HepG2 (cell line): Measurements from ENCODE around the gene SEMA3G. TPM values are rescaled to one million over a fixed set of nuclear protein-coding genes. Genes with fewer than 3 reads are reported as not detected.

Experiments used
- ATAC-seq: fragments of 200-7000 bp; cut with Tn5 transposase; 3 replicates; pipeline ENCODE4 v1.9.1; 2020; ENCODE audit warnings: mild to moderate bottlenecking, moderate library complexity
- BruUV-seq: library from RNA; stranded (reverse); fragments of 400-500 nt; replicated peaks from 2 replicates; lab custom pipeline; 2021; lab: Mats Ljungman, UMichigan
- CTCF ChIA-PET: fragments of 300-600 bp; formaldehyde crosslinking; extraction: SDS; loops from one replicate; lab custom pipeline; 2021; ENCODE audit warnings: low total read pairs, inconsistent platforms, low intra/inter-chr PET ratio; lab: Yijun Ruan, JAX
- POLR2A ChIA-PET: fragments of 350-600 bp; sonication (Branson Sonifier 250); formaldehyde crosslinking; loops from one replicate; lab custom pipeline; 2020; ENCODE audit warnings: antibody characterized with exemption, inconsistent platforms; lab: Yijun Ruan, JAX
- DNase-seq: peaks from one replicate; pipeline ENCODE4 v3.0.0-alpha.2; 2015; ENCODE audit warnings: low spot score
- FAIRE-seq: peaks from 3 replicates; lab custom pipeline; 2011; peaks lifted over from hg19 to GRCh38; lab: Jason Lieb, UNC
- H2AFZ ChIP-seq: one replicate; pipeline ENCODE4 v1.6.1; 2011; ENCODE audit warnings: low read length, inconsistent platforms
- H3K27ac ChIP-seq: fragments of 300-600 bp; 3 replicates; pipeline ENCODE4 v1.8.0; 2011; ENCODE audit warnings: mixed run types, mild to moderate bottlenecking, mixed read lengths, low read length, inconsistent platforms; ENCODE audit not compliant: insufficient read depth; ENCODE audit errors: extremely low read length
- H3K27me3 ChIP-seq, 2 experiments: fragments of 200-600 bp in 1 of 2; 2 replicates in 1 of 2; 3 replicates in 1 of 2; pipeline versions ENCODE4 v1.6.0 to v1.8.0; 2011; ENCODE audit warnings: low read length in 2 of 2, mild to moderate bottlenecking in 2 of 2, moderate library complexity in 2 of 2, inconsistent platforms in 1 of 2; ENCODE audit not compliant: insufficient read depth in 2 of 2, control insufficient read depth in 1 of 2
- H3K36me3 ChIP-seq, 2 experiments: fragments of 200-600 bp in 1 of 2; replicated peaks in 1 of 2; 2 replicates in 1 of 2; 3 replicates in 1 of 2; pipeline versions ENCODE4 v1.5.1 to v1.8.0; 2011; ENCODE audit warnings: low read length in 2 of 2, inconsistent platforms in 1 of 2; ENCODE audit not compliant: insufficient read depth in 2 of 2, control insufficient read depth in 1 of 2
- H3K4me1 ChIP-seq: 2 replicates; pipeline ENCODE4 v1.5.1; 2012; ENCODE audit warnings: low read length, inconsistent platforms; ENCODE audit not compliant: insufficient read depth
- H3K4me2 ChIP-seq: 2 replicates; pipeline ENCODE4 v1.6.0; 2011; ENCODE audit warnings: low read depth, low read length, inconsistent platforms
- H3K4me3 ChIP-seq, 3 experiments: fragments of 200-600 bp in 1 of 3; sonication (generic), shearing (Covaris generic) in 1 of 3; replicated peaks in 1 of 3; 2 replicates each; pipeline ENCODE4 v1.5.1; 2011 to 2016; ENCODE audit warnings: low read length in 3 of 3, inconsistent platforms in 2 of 3, low read depth in 2 of 3, mild to moderate bottlenecking in 2 of 3, control low read depth in 1 of 3, mixed read lengths in 1 of 3; ENCODE audit not compliant: insufficient read depth in 1 of 3
- H3K79me2 ChIP-seq: one replicate; pipeline ENCODE4 v1.6.1; 2011; ENCODE audit warnings: low read length, inconsistent platforms; ENCODE audit not compliant: insufficient read depth
- H3K9ac ChIP-seq: 2 replicates; pipeline ENCODE4 v1.6.0; 2011; ENCODE audit warnings: mild to moderate bottlenecking, low read depth, low read length, inconsistent platforms; ENCODE audit not compliant: insufficient read depth
- H3K9me3 ChIP-seq: 2 replicates; pipeline ENCODE4 v1.5.1; 2012; ENCODE audit warnings: mild to moderate bottlenecking, low read length
- H4K20me1 ChIP-seq: 2 replicates; pipeline ENCODE4 v1.6.0; 2011; ENCODE audit warnings: inconsistent platforms, mild to moderate bottlenecking, low read length, moderate library complexity; ENCODE audit not compliant: insufficient read depth
- AGO2 ChIP-seq: fragments of 200-400 bp; formaldehyde crosslinking; optimal IDR thresholded peaks from 2 replicates; pipeline ENCODE3; 2017; ENCODE audit warnings: mild to moderate bottlenecking, low read depth, low read length, moderate library complexity
- DNMT3B ChIP-seq: conservative IDR thresholded peaks from 2 replicates; pipeline ENCODE4 v1.6.1; 2016; ENCODE audit warnings: missing biosample characterization, control low read depth
- IRF2 ChIP-seq: IDR thresholded peaks from 2 replicates; pipeline ENCODE4 v1.6.1; 2018; ENCODE audit warnings: missing genetic modification reagents, missing compliant biosample characterization
- KDM5A ChIP-seq: fragments of 200-600 bp; sonication (generic); IDR thresholded peaks from 2 replicates; pipeline ENCODE4 v1.7.0; 2018; ENCODE audit warnings: antibody characterized with exemption, mild to moderate bottlenecking, low read length, borderline replicate concordance
- KMT2B ChIP-seq: IDR thresholded peaks from 2 replicates; pipeline ENCODE4 v1.6.1; 2016; ENCODE audit warnings: missing genetic modification reagents, missing compliant biosample characterization
- POLR2A ChIP-seq, 2 experiments: IDR thresholded peaks; 2 replicates each; pipeline ENCODE4 v1.6.1; 2011; ENCODE audit warnings: low read depth in 2 of 2, low read length in 2 of 2, mild to moderate bottlenecking in 1 of 2, moderate library complexity in 1 of 2; ENCODE audit not compliant: insufficient read depth in 1 of 2
- RBFOX2 ChIP-seq: fragments of 200-400 bp; formaldehyde crosslinking; IDR thresholded peaks from 2 replicates; pipeline ENCODE4 v1.6.1; 2017; ENCODE audit warnings: low read depth, mild to moderate bottlenecking, low read length
- SNAPC4 ChIP-seq: sonication (generic); formaldehyde crosslinking; IDR thresholded peaks from 2 replicates; pipeline ENCODE4 v1.4.0; 2020; ENCODE audit warnings: mild to moderate bottlenecking, missing genetic modification reagents
- ZNF563 ChIP-seq: sonication (generic); formaldehyde crosslinking; IDR thresholded peaks from 2 replicates; pipeline ENCODE4 v1.8.0; 2022; ENCODE audit warnings: mild to moderate bottlenecking, moderate library complexity, missing genetic modification reagents
- ZNF773 ChIP-seq: sonication (generic); formaldehyde crosslinking; IDR thresholded peaks from 2 replicates; pipeline ENCODE4 v1.4.0; 2020; ENCODE audit warnings: missing genetic modification reagents, borderline replicate concordance
- WGBS: methylation state at CpG from one replicate; pipeline ENCODE4 v1.1.6; 2017; ENCODE audit warnings: low lambda C conversion rate; 5-methylcytosine and 5-hydroxymethylcytosine counted together
- in situ Hi-C: cut with HindIII; loops from 2 replicates; pipeline ENCODE4 v1.10.0; 2017; ENCODE audit warnings: low pct_unique_long_range_greater_than_20kb; ENCODE audit not compliant: extremely low pct_ligation_motif_present
- intact Hi-C: fragments of 100-400 bp; cut with micrococcal nuclease; formaldehyde crosslinking; loops from one replicate; pipeline ENCODE4 v1.10.0; 2022; ENCODE audit not compliant: unreplicated experiment
- polyA plus RNA-seq, 8 experiments: library from polyadenylated mRNA; depleted of rRNA in 3 of 8; stranded (reverse) in 7 of 8; unstranded in 1 of 8; fragments of >200 nt; fragmentation: Illumina TruSeq in 4 of 8; extraction: Trizol in 4 of 8; gene quantifications; 2 replicates each; pipeline versions ENCODE4 v1.2.1 to v1.2.3, GENCODE V29; 2011 to 2016; ENCODE audit warnings: low read depth in 4 of 8, missing spikeins in 1 of 8, mixed read lengths in 1 of 8; ENCODE audit not compliant: insufficient read depth in 1 of 8
- total RNA-seq, 5 experiments: library from RNA; depleted of rRNA; stranded (reverse); fragments of >200 nt; fragmentation: Illumina TruSeq; extraction: Trizol; gene quantifications; 2 replicates each; pipeline ENCODE4 v1.2.3, GENCODE V29; 2016; ENCODE audit warnings: low read depth in 1 of 5

SEMA3G gene
- total and polyA plus RNA-seq, 2 of the 13 experiments (the other 11 are each of a cell fraction or from before 2014, with no cell fraction given): 6.1 to 8.3 TPM

- WGBS: 100% methylated on average over 3 of the region's 10 CpGs
- peaks cover 12% of the 10 kb centered on the region; the same call in 1 of the 2 replicates for H3K4me1 ChIP-seq
- H3K9ac ChIP-seq: no peak overlapping the region
- POLR2A ChIA-PET: no interaction called here
- no peak for FAIRE-seq
- 0 out of 4 replicates have a peak, but pooled peaks of 1 of the 2 experiments have one; percentile 18 for TF ChIP-seq POLR2A (IDR thresholded peaks at IDR 0.05; ENCODE audit: insufficient read depth in 1 of 2, low read depth in 2 of 2, low read length in 2 of 2)
- no peak for TF ChIP-seq ZNF563 (CRISPR knock-in tag)
- TF ChIP-seq DNMT3B (CRISPR knock-in tag): no peak
- TF ChIP-seq, all 625 proteins: peak for 1
- Histone ChIP-seq H3K27me3 (no peaks in the 10 kb centered on the region), H3K36me3 (peaks cover 16 to 41% of the 10 kb centered on the region in 2 experiments; a peak in 4 of 5 replicates), H3K4me2 (no peak overlapping the region), H4K20me1 (no peaks in the 10 kb centered on the region), H3K27ac (no peak overlapping the region), H2AFZ (no peak overlapping the region), H3K79me2 (no peaks in the 10 kb centered on the region), H3K9me3 (no peaks in the 10 kb centered on the region), H3K4me3 (no peak overlapping the region)
- TSS peak; percentile 13 for BruUV-seq
- DNase-seq: no peak
- ATAC-seq: no peak
- intact Hi-C loops (no loop called here), in situ Hi-C loops (no loop called here)
- CTCF ChIA-PET: no interaction called here
These were observed 44.6 kb downstream of the SEMA3G start for GRCh38 chr3:52400275-52400793.

- Histone ChIP-seq H2AFZ (no peak overlapping the region), H3K4me3 (no peak overlapping the region), H4K20me1 (no peaks in the 10 kb centered on the region), H3K36me3 (peaks cover 11 to 34% of the 10 kb centered on the region in 2 experiments; a peak in 4 of 5 replicates)
- FAIRE-seq (no peak), ATAC-seq (no peak)
- CTCF ChIA-PET: no interaction called here
- intact Hi-C loops: no loop called here
- in situ Hi-C loops: no loop called here
- TF ChIP-seq IRF2 (CRISPR knock-in tag) (no peak), ZNF773 (CRISPR knock-in tag) (no peak), RBFOX2 (0 out of 2 replicates have a peak, but pooled peaks have one; percentile 13), KDM5A (no peak), KMT2B (CRISPR knock-in tag) (no peak), SNAPC4 (CRISPR knock-in tag) (no peak), AGO2 (peak; percentile 50)
- TF ChIP-seq, all 625 proteins: peak for 2
- H3K79me2 ChIP-seq: no peaks in the 10 kb centered on the region
- H3K9me3 ChIP-seq: no peaks in the 10 kb centered on the region
- no peaks in the 10 kb centered on the region for H3K27me3 ChIP-seq
- POLR2A ChIA-PET: no interaction called here
- H3K27ac ChIP-seq: no peak overlapping the region
- WGBS: no CpG with 5 or more reads among the region's 6 CpGs
- H3K4me1 ChIP-seq: peaks cover 12% of the 10 kb centered on the region; the same call in 1 of the 2 replicates
- H3K4me2 ChIP-seq: no peak overlapping the region
- no peak for DNase-seq
- no peak overlapping the region for H3K9ac ChIP-seq
- BruUV-seq: no TSS peak
These were observed 45.3 kb downstream of the SEMA3G start for GRCh38 chr3:52399593-52399992.
